ENCODE data around the gene TRPM2.

TRPM2 gene

DNA sequence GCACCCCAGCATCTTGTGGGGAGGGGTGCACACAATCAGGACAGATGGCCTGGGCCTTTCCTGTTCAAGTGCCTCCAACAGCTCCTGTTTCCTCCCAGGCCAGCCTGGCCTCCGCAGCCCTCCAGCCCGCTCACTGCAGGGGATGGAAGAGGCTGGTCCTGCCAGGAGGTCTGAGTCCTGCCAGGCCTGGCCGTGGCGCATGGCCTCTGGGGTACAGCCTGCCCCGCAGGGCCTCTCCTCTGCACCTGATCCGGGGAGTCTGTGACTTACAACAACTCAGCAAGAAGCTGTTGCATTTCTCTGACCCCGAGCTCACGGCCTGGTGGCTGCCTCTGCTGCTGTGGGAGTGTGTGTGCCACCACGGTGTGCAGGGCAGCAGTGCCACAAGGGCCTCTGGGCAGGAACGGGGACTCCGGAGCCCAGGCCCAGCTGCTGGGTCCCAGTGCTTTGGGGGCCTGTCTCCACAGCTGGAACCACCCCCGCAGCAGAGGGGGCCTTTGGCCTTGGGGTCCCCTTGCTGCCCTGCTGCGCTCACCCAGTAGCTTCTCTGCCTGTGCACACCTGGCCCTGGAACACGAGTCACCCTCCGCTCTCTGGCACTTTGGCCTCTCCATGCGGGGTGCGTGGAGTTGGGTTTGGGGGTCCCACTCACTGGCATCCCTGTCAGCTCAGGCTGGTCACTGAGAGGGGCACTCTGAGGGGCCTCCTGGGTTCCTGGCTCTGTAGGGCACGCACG, 84.4 kb downstream of the TRPM2 start:
- Histone ChIP-seq H3K4me3 (ENCODE audit: low read length) (no peak overlapping the region), H3K27me3 (ENCODE audit: control insufficient read depth, insufficient read depth, low read length) (no peaks in the 10 kb centered on the region), H3K27ac (ENCODE audit: low read length) (no peak overlapping the region), H3K9me3 (ENCODE audit: control insufficient read depth, low read depth, low read length) (no peaks in the 10 kb centered on the region), H3K4me1 (ENCODE audit: control insufficient read depth, low read depth, low read length) (no peaks in the 10 kb centered on the region), H3K36me3 (ENCODE audit: control insufficient read depth, low read depth, low read length) (no peaks in the 10 kb centered on the region), H3K9ac (ENCODE audit: low read length) (no peak overlapping the region)

DNA sequence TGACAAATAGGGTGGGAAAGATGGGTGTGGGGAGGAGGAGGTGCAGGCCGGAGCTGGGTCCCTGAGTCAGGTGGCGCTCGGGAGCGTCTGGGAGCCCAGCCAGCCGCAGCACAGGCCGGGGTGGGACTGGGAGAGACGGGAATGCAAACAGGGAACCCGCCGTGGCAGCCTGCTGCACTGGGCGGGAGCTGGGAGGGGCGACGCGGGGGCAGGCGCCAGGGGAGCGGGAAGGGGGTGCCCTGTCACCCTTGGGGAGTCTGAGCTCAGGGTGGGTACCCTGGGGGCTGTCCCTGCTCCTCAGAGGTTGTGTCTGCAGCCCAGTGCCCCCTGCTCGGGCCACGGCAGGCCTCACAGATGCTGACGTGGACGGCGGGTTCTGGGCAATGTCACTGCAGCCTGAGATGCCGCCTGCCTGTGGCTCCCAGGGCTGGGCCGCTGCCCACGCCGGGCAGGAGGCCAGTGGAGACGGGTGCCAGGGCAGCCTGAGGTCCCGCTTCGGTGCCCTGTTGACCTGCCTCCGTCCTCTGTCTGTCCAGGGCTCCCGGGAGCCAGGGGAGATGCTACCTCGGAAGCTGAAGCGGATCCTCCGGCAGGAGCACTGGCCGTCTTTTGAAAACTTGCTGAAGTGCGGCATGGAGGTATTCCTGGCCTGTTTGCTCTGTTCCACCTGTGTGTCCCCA, 85.2 kb downstream of the TRPM2 start:
- Histone ChIP-seq H3K27ac (ENCODE audit: low read length) (no peak overlapping the region), H3K4me3 (ENCODE audit: low read length) (no peak overlapping the region), H3K36me3 (ENCODE audit: control insufficient read depth, low read depth, low read length) (no peaks in the 10 kb centered on the region), H3K27me3 (ENCODE audit: control insufficient read depth, insufficient read depth, low read length) (no peaks in the 10 kb centered on the region), H3K9me3 (ENCODE audit: control insufficient read depth, low read depth, low read length) (no peaks in the 10 kb centered on the region), H3K9ac (ENCODE audit: low read length) (no peak overlapping the region), H3K4me1 (ENCODE audit: control insufficient read depth, low read depth, low read length) (no peaks in the 10 kb centered on the region)

DNA sequence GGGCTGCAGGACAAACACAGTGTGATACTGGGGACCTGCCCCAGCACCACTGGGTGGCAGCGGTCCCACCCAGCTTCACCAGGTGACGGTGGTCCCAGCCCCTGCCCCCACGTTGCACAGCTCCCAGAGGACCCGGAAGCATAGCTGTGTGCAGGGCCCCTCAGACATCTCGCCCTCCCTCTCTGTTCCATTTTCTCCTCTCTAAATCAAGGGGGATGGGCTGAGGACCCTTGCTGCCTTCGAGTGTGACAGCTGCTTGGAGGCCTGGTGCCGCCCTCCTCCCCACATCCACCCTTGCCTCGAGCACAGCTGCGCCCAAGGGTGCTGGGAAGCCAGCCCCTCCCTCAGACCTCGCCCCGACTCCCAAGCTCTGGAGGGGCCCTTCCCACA, 85.8 kb downstream of the TRPM2 start:
- Histone ChIP-seq H3K36me3 (ENCODE audit: control insufficient read depth, low read depth, low read length) (no peaks in the 10 kb centered on the region), H3K9ac (ENCODE audit: low read length) (no peak overlapping the region), H3K27me3 (ENCODE audit: control insufficient read depth, insufficient read depth, low read length) (no peaks in the 10 kb centered on the region), H3K9me3 (ENCODE audit: control insufficient read depth, low read depth, low read length) (no peaks in the 10 kb centered on the region), H3K27ac (ENCODE audit: low read length) (no peak overlapping the region), H3K4me3 (ENCODE audit: low read length) (no peak overlapping the region), H3K4me1 (ENCODE audit: control insufficient read depth, low read depth, low read length) (no peaks in the 10 kb centered on the region)

DNA sequence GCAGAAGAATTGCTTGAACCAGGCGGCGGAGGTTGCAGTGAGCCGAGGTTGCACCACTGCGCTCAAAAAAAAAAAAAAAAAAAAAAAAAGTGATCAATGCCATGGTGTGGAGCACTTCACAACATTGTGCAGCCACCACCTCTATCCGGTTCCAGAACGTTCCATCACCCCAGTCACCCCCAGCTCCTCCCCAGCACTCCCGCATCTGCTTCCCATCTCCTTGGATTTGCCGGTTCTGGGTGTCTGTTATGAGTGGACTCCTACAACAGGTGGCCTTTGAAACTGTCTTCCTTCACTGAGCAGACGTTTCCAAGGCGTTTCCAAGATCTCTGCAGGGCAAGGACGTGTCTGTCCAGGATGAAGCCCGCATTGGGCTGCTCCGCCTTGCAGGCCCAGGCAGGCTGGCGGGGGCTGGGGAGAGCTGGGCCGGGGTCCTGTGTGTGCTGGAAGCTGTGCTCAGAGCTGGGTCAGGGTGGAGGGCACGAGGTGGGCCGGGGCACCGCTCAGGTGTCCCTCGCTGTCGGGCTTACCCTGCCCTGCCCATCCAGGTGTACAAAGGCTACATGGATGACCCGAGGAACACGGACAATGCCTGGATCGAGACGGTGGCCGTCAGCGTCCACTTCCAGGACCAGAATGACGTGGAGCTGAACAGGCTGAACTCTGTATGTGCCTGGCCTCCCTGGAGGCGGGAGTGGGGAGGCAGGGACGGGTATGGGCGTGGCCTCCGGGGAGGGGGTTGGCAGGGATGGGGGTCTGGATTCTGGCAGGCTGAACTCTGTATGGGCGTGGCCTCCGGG, 87.0 kb downstream of the TRPM2 start:
- H3K27ac ChIP-seq (ENCODE audit: low read length) = no peak overlapping the region
- no peaks in the 10 kb centered on the region for H3K36me3 ChIP-seq (ENCODE audit: control insufficient read depth, low read depth, low read length)
- H3K9ac ChIP-seq (ENCODE audit: low read length) = no peak overlapping the region
- no peaks in the 10 kb centered on the region for H3K4me1 ChIP-seq (ENCODE audit: control insufficient read depth, low read depth, low read length)
- no peaks in the 10 kb centered on the region for H3K27me3 ChIP-seq (ENCODE audit: control insufficient read depth, insufficient read depth, low read length)
- H3K4me3 ChIP-seq (ENCODE audit: low read length) = no peak overlapping the region
- no peaks in the 10 kb centered on the region for H3K9me3 ChIP-seq (ENCODE audit: control insufficient read depth, low read depth, low read length)

DNA sequence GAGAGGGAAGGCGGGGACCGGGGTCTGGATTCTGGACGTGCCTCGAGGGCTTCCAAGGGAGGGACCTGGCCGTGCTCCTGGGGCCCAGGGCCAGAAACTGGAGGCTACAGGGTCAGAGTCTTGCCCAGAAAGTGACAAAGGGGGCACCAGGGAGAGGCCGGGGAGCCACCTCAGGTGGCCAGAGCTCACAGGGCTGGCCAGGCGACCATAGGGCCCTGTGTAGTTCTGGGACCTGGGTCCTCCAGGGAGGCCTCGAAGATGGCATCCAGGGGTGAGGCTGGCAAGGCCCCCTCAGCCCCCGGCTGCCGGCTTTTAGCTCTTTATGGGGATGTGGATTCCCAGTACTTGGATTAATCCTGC, 87.6 kb downstream of the TRPM2 start:
- no peak overlapping the region for H3K27ac ChIP-seq (ENCODE audit: low read length)
- H3K4me1 ChIP-seq (ENCODE audit: control insufficient read depth, low read depth, low read length) = no peaks in the 10 kb centered on the region
- no peaks in the 10 kb centered on the region for H3K27me3 ChIP-seq (ENCODE audit: control insufficient read depth, insufficient read depth, low read length)
- no peaks in the 10 kb centered on the region for H3K36me3 ChIP-seq (ENCODE audit: control insufficient read depth, low read depth, low read length)
- no peak overlapping the region for H3K4me3 ChIP-seq (ENCODE audit: low read length)
- H3K9ac ChIP-seq (ENCODE audit: low read length) = no peak overlapping the region
- no peaks in the 10 kb centered on the region for H3K9me3 ChIP-seq (ENCODE audit: control insufficient read depth, low read depth, low read length)

DNA sequence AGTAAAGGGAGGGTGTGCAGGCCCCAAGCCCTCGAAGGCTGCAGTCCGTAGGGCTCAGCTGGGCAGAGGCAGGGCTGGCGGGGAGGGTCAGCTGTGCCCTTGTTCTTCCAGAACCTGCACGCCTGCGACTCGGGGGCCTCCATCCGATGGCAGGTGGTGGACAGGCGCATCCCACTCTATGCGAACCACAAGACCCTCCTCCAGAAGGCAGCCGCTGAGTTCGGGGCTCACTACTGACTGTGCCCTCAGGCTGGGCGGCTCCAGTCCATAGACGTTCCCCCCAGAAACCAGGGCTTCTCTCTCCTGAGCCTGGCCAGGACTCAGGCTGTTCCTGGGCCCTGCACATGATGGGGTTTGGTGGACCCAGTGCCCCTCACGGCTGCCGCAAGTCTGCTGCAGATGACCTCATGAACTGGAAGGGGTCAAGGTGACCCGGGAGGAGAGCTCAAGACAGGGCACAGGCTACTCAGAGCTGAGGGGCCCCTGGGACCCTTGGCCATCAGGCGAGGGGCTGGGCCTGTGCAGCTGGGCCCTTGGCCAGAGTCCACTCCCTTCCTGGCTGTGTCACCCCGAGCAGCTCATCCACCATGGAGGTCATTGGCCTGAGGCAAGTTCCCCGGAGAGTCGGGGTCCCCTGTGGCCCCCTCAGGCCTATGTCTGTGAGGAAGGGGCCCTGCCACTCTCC, 88.3 kb downstream of the TRPM2 start:
- Histone ChIP-seq H3K4me3 (ENCODE audit: low read length) (no peak overlapping the region), H3K9me3 (ENCODE audit: control insufficient read depth, low read depth, low read length) (no peaks in the 10 kb centered on the region), H3K27ac (ENCODE audit: low read length) (no peak overlapping the region), H3K4me1 (ENCODE audit: control insufficient read depth, low read depth, low read length) (no peaks in the 10 kb centered on the region), H3K27me3 (ENCODE audit: control insufficient read depth, insufficient read depth, low read length) (no peaks in the 10 kb centered on the region), H3K9ac (ENCODE audit: low read length) (no peak overlapping the region), H3K36me3 (ENCODE audit: control insufficient read depth, low read depth, low read length) (no peaks in the 10 kb centered on the region)

DNA sequence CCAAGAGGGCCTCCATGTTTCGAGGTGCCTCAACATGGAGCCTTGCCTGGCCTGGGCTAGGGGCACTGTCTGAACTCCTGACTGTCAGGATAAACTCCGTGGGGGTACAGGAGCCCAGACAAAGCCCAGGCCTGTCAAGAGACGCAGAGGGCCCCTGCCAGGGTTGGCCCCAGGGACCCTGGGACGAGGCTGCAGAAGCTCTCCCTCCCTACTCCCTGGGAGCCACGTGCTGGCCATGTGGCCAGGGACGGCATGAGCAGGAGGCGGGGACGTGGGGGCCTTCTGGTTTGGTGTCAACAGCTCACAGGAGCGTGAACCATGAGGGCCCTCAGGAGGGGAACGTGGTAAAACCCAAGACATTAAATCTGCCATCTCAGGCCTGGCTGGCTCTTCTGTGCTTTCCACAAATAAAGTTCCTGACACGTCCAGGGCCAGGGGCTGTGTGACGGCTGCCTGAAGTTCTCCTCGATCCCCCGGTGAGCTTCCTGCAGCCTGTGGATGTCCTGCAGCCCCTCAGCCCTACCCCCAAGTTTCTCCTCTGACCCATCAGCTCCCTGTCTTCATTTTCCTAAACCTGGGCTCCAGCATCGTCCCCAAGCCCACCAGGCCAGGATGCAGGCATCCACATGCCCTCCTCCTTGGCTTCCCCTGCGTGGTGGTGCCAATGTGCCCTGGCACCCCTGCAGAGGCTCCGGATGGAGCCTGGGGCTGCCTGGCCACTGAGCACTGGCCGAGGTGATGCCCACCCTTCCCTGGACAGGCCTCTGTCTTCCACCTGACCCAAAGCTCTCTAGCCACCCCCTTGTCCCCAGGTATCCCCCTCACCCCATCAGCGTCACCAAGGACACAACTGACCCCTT, 89.1 kb downstream of the TRPM2 start:
- Histone ChIP-seq H3K9ac (ENCODE audit: low read length) (no peak overlapping the region), H3K4me3 (ENCODE audit: low read length) (no peak overlapping the region), H3K9me3 (ENCODE audit: control insufficient read depth, low read depth, low read length) (no peaks in the 10 kb centered on the region), H3K36me3 (ENCODE audit: control insufficient read depth, low read depth, low read length) (no peaks in the 10 kb centered on the region), H3K4me1 (ENCODE audit: control insufficient read depth, low read depth, low read length) (no peaks in the 10 kb centered on the region), H3K27ac (ENCODE audit: low read length) (no peak overlapping the region), H3K27me3 (ENCODE audit: control insufficient read depth, insufficient read depth, low read length) (no peaks in the 10 kb centered on the region)

DNA sequence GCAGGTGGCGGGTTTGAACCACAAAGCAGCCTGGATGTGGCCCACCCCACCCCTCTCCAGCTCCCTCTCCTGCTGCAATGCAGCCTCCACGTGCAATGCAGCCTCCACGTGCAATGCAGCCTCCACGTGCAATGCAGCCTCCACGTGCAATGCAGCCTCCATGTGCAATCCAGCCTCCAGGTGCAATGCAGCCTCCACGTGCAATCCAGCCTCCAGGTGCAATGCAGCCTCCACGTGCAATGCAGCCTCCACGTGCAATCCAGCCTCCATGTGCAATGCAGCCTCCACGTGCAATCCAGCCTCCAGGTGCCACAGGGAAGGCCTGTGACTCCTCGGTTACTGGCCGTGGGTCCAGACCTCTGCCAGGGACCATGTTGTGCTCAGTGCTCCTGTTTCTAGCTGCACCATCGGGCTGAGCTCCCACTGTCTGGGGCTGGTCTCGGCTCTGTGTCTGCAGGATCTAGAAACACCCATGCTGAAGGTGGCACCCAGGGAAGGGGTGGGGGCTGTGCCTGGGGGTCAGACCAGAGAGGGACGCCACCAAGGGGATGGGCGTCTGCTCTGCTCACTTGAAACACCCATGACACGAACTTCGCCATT, 90.0 kb downstream of the TRPM2 start:
- Histone ChIP-seq H3K36me3 (ENCODE audit: control insufficient read depth, low read depth, low read length) (no peaks in the 10 kb centered on the region), H3K9me3 (ENCODE audit: control insufficient read depth, low read depth, low read length) (no peaks in the 10 kb centered on the region), H3K4me1 (ENCODE audit: control insufficient read depth, low read depth, low read length) (no peaks in the 10 kb centered on the region), H3K27ac (ENCODE audit: low read length) (no peak overlapping the region), H3K4me3 (ENCODE audit: low read length) (no peak overlapping the region), H3K27me3 (ENCODE audit: control insufficient read depth, insufficient read depth, low read length) (no peaks in the 10 kb centered on the region), H3K9ac (ENCODE audit: low read length) (no peak overlapping the region)

DNA sequence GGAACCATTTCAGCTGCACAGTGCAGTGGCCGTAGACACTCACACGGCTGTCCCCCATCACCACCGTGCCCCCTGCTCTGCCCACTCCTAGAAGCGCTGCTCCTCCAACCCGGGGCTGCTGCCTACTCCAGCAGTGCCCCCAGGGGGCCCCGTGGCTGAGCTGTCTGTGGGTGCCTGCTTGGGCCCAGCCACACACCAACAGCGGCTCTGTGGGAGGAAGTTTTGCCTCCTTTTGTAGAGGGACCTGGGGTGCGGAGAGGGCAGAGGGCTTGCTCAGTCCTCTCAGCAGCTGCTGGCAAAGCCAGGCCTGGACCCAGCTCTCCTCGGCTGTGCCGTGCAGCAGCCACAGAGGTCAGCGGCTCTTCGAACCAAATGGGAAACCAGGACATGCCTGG, 90.5 kb downstream of the TRPM2 start:
- H3K27ac ChIP-seq (ENCODE audit: low read length) = no peak overlapping the region
- H3K9me3 ChIP-seq (ENCODE audit: control insufficient read depth, low read depth, low read length) = no peaks in the 10 kb centered on the region
- no peaks in the 10 kb centered on the region for H3K4me1 ChIP-seq (ENCODE audit: control insufficient read depth, low read depth, low read length)
- H3K4me3 ChIP-seq (ENCODE audit: low read length) = no peak overlapping the region
- no peaks in the 10 kb centered on the region for H3K36me3 ChIP-seq (ENCODE audit: control insufficient read depth, low read depth, low read length)
- no peaks in the 10 kb centered on the region for H3K27me3 ChIP-seq (ENCODE audit: control insufficient read depth, insufficient read depth, low read length)
- H3K9ac ChIP-seq (ENCODE audit: low read length) = no peak overlapping the region

DNA sequence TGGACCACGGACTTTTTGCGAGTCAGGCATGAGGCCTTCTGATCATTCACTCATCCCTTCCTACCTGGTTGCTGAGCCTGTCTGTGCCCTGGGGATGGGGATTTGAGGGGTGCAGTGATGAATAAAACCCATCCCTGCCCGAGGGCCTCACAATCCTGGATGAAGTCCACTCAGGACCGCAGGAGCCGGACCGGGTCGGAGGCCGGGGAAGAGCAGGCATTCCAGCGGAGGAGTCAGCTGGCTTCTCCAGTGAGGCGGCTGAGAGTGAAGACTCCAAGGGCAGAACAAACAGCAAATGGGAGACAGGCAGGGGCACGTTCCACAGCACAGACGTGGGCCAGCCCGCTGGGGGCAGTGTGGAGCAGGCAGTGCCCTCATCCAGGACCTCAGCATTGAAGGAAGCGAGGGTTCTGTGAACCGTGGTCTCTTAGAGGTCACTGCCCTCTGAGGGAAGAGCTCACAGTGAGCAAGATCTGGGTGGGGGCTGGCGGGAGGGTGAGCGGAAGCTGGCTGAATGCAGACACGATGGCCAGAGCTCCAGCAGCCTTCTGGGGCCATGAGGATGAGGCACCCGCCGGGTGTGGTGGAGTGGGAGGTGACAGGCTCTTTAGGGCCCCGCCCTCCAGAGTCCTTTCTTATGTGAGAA, 91.0 kb downstream of the TRPM2 start:
- Histone ChIP-seq H3K9me3 (ENCODE audit: control insufficient read depth, low read depth, low read length) (no peaks in the 10 kb centered on the region), H3K27ac (ENCODE audit: low read length) (no peak overlapping the region), H3K9ac (ENCODE audit: low read length) (no peak overlapping the region), H3K4me3 (ENCODE audit: low read length) (no peak overlapping the region), H3K4me1 (ENCODE audit: control insufficient read depth, low read depth, low read length) (no peaks in the 10 kb centered on the region), H3K27me3 (ENCODE audit: control insufficient read depth, insufficient read depth, low read length) (no peaks in the 10 kb centered on the region), H3K36me3 (ENCODE audit: control insufficient read depth, low read depth, low read length) (no peaks in the 10 kb centered on the region)
